ENCODE measurements around the gene NUP85. TPM values are rescaled to one million over a fixed set of nuclear protein-coding genes. Genes with fewer than 3 reads are reported as not detected.

Gene NUP85
- total RNA-seq, 2 donors from 2014 or later = 19.7 to 40.2 TPM

DNA sequence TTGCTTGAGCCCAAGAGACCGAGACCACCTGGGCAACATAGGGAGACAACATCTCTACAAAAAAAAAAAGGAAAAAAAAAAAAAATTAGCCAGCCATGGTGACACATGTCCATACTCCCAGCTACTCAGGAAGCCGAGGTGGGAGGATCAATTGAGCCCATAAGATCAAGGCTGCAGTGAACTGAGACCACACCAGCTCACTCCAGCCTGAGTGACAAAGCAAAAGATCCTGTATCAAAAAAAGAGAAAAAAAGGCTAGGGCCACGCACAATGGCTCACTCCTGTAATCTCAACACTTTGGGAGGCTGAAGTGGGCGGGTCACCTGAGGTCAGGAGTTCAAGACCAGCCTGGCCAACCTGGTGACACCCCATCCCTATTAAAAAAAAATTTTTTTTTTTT, 36.5 kb upstream of the NUP85 start:
- intact Hi-C loops (cut with DNase I) = no loop called here
- no peaks in the 10 kb centered on the region for H3K4me1 ChIP-seq
- DNase-seq = no peak
- no peak overlapping the region for H3K4me3 ChIP-seq
- WGBS, 2 donors = 75 to 78% methylated on average over 4 of the region's 4 CpGs
- no peak for TF ChIP-seq POLR2A (IDR thresholded peaks at IDR 0.05)
- no peak for TF ChIP-seq CTCF (IDR thresholded peaks at IDR 0.05)
- ATAC-seq = no peak
- no peaks in the 10 kb centered on the region for H3K27me3 ChIP-seq
- H3K27ac ChIP-seq = no peak overlapping the region
- peaks cover 7 to 19% of the 10 kb centered on the region in 2 donors for H3K36me3 ChIP-seq (replicated peaks in 1 of 2; ENCODE audit: insufficient read depth in 1 of 2, low read depth in 2 of 2)
- no peaks in the 10 kb centered on the region for H3K9me3 ChIP-seq

- 74 to 86% methylated on average over 3 to 4 of the region's 4 CpGs for WGBS, 2 donors
- Histone ChIP-seq H3K36me3 (replicated peaks in 1 of 2; ENCODE audit: insufficient read depth in 1 of 2, low read depth in 2 of 2) (peaks cover 14 to 24% of the 10 kb centered on the region in 2 donors), H3K4me3 (no peak overlapping the region), H3K27ac (no peak overlapping the region), H3K4me1 (no peaks in the 10 kb centered on the region), H3K27me3 (no peaks in the 10 kb centered on the region), H3K9me3 (no peaks in the 10 kb centered on the region)
- DNase-seq (no peak), ATAC-seq (no peak)
- TF ChIP-seq CTCF (IDR thresholded peaks at IDR 0.05) = no peak
- TF ChIP-seq POLR2A (IDR thresholded peaks at IDR 0.05) = no peak
- intact Hi-C loops (cut with DNase I) = no loop called here
Observed at GRCh38 chr17:75173526-75173925, 32.0 kb upstream of the NUP85 start.

- DNase-seq (no peak), ATAC-seq (no peak)
- intact Hi-C loops (cut with DNase I) = no loop called here
- Histone ChIP-seq H3K4me3 (no peak overlapping the region), H3K36me3 (replicated peaks in 1 of 2; ENCODE audit: insufficient read depth in 1 of 2, low read depth in 2 of 2) (peaks cover 14 to 28% of the 10 kb centered on the region in 2 donors), H3K27ac (no peak overlapping the region), H3K27me3 (no peaks in the 10 kb centered on the region), H3K9me3 (no peaks in the 10 kb centered on the region), H3K4me1 (peaks cover 5% of the 10 kb centered on the region)
- 90 to 94% methylated on average over 11 of the region's 11 CpGs for WGBS, 2 donors
- no peak for TF ChIP-seq POLR2A (IDR thresholded peaks at IDR 0.05)
- no peak for TF ChIP-seq CTCF (IDR thresholded peaks at IDR 0.05)
Observed at GRCh38 chr17:75174996-75175395, 30.5 kb upstream of the NUP85 start.

- peaks cover 16% of the 10 kb centered on the region for H3K4me1 ChIP-seq
- DNase-seq (no peak), ATAC-seq (no peak)
- intact Hi-C loops (cut with DNase I) = no loop called here
- H3K36me3 ChIP-seq (replicated peaks in 1 of 2; ENCODE audit: insufficient read depth in 1 of 2, low read depth in 2 of 2) = peaks cover 14 to 28% of the 10 kb centered on the region in 2 donors
- TF ChIP-seq CTCF (IDR thresholded peaks at IDR 0.05) = no peak
- TF ChIP-seq POLR2A (IDR thresholded peaks at IDR 0.05) = no peak
- H3K27ac ChIP-seq = no peak overlapping the region
- H3K27me3 ChIP-seq = no peaks in the 10 kb centered on the region
- H3K4me3 ChIP-seq = no peak overlapping the region
- H3K9me3 ChIP-seq = no peaks in the 10 kb centered on the region
- 83 to 87% methylated on average over 5 of the region's 5 CpGs for WGBS, 2 donors
Observed at GRCh38 chr17:75176625-75177024, 28.9 kb upstream of the NUP85 start.

DNA sequence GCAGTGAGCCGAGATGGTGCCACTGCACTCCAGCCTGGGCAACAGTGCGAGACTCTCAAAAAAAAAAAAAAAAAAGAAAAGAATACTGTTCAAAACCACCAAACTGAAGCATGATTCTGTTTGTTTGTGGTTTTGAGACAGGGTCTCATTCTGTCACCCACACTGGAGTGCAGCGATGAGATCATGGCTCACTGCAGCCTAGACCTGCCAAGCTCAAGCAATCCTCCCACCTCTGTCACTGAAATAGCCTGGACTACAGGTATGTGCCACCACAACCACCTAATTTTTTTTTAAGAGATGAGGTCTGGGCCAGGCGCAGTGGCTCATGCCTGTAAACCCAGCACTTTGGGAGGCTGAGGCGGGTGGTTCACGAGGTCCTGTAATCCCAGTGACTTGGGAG, 27.0 kb upstream of the NUP85 start:
- peaks cover 20% of the 10 kb centered on the region for H3K4me1 ChIP-seq
- peaks cover 13 to 24% of the 10 kb centered on the region in 2 donors for H3K36me3 ChIP-seq (replicated peaks in 1 of 2; ENCODE audit: insufficient read depth in 1 of 2, low read depth in 2 of 2)
- 85 to 96% methylated on average over 6 of the region's 6 CpGs for WGBS, 2 donors
- H3K27me3 ChIP-seq = no peaks in the 10 kb centered on the region
- TF ChIP-seq POLR2A (IDR thresholded peaks at IDR 0.05) = no peak
- TF ChIP-seq CTCF (IDR thresholded peaks at IDR 0.05) = no peak
- intact Hi-C loops (cut with DNase I) = no loop called here
- no peak for ATAC-seq
- no peak overlapping the region for H3K27ac ChIP-seq
- DNase-seq = no peak
- no peaks in the 10 kb centered on the region for H3K9me3 ChIP-seq
- H3K4me3 ChIP-seq = no peak overlapping the region

Data from body of pancreas (tissue), 4 donors.